ENCODE measurements around the gene TMEM255B. TPM values are rescaled to one million over a fixed set of nuclear protein-coding genes. Genes with fewer than 3 reads are reported as not detected.

The TMEM255B gene
- total RNA-seq, 1 donor from 2014 or later, result 7.4 TPM

- no peak for TF ChIP-seq CTCF (conservative IDR thresholded peaks at IDR 0.05; ENCODE audit: low read depth, low read length)
- no peak for DNase-seq (ENCODE audit: low read depth)
Observed at GRCh38 chr13:113802761-113803160, 43.7 kb downstream of the TMEM255B start.

DNA sequence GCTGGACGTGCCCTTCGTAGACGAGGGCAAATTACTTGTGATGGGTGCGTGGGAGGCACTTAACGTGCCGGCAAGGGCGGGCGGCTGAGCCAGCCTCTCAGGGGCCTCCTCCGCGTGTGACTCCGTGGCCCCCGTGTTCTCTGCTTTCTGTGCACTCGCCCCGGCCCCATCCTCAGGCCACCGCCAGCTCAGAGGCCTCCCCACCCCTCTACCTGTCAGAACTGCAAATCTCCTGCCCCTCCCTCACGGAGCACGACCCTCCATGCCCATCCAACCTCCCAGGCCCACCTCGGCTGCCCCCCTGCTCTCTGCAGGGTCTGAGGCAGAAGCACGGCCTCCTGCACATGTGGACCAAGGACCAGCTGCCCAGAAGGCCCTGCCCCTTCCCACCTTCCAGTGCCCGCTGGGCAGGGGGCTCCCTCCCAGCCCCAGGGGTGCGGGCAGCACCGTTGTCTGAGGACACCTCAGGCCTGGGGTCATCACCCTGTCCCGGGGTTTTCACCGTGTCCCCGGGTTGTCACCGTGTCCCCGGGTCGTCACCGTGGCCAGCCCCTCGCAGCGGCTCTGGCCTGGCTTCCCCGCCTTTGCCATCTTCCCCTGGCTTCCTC lies 44.5 kb downstream of the TMEM255B start:
- H3K4me3 ChIP-seq (ENCODE audit: low read depth, low read length), result no peak overlapping the region
- no peak for TF ChIP-seq CTCF (conservative IDR thresholded peaks at IDR 0.05; ENCODE audit: low read depth, low read length)
- DNase-seq (ENCODE audit: low read depth), result no peak

More at GRCh38 chr13:113802761-113803160, 43.7 kb downstream of the TMEM255B start:
- H3K4me3 ChIP-seq (ENCODE audit: low read depth, low read length), result no peak overlapping the region

DNA sequence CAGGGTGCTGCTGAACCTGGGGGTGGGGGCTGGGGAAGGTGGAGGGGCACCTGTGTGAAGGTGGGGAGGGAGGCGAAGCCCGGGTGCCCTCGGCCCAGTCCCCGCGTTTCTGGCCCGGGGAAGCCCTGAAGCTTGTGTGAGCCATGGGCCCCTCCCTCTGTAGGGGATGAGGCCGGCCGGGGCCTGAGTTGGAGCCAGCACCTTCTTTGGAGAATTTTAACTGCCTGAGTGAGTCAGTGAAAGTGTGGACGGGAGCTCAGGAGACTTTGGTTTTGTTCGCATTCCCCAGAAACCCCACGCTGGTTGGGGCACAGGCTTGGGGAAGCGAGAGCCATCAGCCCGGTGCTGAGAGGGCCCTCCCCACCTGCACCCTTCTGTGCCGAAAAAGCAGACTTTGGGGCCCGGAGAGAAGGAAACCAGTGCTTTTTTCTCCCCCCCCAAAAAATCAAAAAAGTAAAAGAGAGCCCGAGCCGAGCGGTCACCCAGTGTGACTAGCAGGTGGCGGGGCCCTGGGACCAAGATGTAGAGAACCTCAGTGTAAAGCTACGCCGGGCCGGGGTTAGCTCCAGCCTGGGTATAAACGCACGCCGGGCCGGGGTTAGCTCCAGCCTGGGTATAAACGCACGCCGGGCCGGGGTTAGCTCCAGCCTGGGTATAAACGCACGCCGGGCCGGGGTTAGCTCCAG lies 45.1 kb downstream of the TMEM255B start:
- H3K4me3 ChIP-seq (ENCODE audit: low read depth, low read length), result no peak overlapping the region
- TF ChIP-seq CTCF (conservative IDR thresholded peaks at IDR 0.05; ENCODE audit: low read depth, low read length), result no peak
- DNase-seq (ENCODE audit: low read depth), result no peak

DNA sequence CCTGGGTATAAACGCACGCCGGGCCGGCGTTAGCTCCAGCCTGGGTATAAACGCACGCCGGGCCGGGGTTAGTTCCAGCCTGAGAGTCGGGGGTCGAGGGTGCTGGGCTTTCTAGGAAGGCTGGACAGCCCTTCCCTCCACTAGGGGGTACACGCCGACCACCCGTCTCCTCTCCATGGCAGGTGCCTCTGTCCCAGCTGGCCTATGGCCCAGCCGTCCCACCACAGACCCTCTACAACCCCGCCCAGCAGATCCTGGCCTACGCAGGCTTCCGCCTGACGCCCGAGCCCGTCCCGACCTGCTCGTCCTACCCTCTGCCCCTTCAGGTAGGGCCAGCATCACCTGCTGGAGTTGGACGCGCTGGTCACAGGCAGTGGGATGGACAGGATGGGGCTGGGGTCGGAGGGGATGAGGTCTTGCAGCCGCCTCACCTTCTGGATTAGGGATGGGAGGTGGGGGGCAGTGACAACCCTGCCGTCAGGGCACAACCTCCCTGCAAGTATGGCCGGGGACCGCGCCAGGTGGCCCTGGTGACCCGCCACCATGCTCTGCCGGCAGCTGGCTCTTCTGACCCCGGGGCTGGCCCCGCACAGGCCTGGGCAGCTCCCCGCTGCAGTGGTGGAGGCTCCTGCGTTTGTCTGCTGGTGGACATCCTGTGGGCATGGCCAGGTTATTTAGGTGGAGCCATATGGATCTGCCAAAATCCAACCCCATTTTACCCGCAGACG lies 45.8 kb downstream of the TMEM255B start:
- no peak for DNase-seq (ENCODE audit: low read depth)
- no peak for TF ChIP-seq CTCF (conservative IDR thresholded peaks at IDR 0.05; ENCODE audit: low read depth, low read length)
- H3K4me3 ChIP-seq (ENCODE audit: low read depth, low read length), result no peak overlapping the region

DNA sequence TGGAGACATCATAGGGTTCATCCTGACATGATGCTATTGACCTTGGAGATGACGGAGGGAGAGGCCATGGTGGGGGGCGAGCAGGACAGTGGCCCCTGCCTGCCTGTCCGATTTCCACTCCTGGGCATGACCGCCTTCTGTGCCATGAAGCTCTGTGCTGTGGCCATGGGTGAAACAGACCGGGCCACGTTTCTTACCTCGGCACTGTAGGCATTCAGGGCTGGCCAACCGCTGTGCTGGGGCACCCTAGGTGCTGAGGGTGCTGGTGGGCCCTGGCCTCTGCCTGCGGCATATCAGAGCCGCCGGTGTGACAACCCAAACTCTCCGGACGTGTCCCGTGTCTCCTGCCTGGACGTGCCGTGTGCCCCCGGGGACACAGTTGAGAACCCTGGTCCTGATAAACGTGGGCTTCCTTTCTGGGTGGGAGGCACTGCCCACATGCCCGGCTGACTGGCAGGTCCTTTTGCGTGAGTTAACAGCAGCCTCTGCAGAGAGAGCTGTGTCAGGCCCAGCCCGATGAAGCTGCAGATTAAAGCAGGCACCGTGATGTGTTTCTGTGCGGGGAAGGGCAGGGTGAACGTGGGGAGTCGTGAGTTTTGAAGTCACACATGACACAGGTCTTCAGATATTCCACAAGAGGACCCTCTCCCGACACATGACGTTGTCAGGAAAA lies 46.5 kb downstream of the TMEM255B start:
- DNase-seq (ENCODE audit: low read depth), result no peak
- TF ChIP-seq CTCF (conservative IDR thresholded peaks at IDR 0.05; ENCODE audit: low read depth, low read length), result no peak
- no peak overlapping the region for H3K4me3 ChIP-seq (ENCODE audit: low read depth, low read length)

DNA sequence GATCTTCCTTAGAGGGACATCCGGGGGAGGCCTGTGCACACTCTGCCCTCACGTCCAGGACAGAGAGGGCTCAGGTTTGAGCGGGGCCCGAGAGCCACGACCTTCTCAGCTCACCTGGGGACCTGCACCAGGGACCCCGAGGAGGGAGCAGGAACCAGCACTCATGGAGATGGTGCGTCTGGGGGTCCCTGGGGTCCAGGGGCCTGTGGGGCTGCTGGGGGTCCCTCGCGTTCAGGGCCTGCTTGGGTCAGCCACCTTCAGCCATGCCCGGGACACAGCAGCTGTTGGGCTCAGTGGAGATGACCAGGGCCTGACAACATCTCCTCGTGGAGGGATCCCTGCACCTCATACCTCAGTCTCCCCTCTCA lies 47.1 kb downstream of the TMEM255B start:
- no peak overlapping the region for H3K4me3 ChIP-seq (ENCODE audit: low read depth, low read length)
- DNase-seq (ENCODE audit: low read depth), result no peak
- TF ChIP-seq CTCF (conservative IDR thresholded peaks at IDR 0.05; ENCODE audit: low read depth, low read length), result no peak
